Natural killer cell (primary cell): ENCODE measurements around the gene HECTD4. TPM values are rescaled to one million over a fixed set of nuclear protein-coding genes. Genes with fewer than 3 reads are reported as not detected.
A peak's percentile ranks its signal among the peaks of the same experiment; 100 is the strongest.

ENCODE experiments used
- ATAC-seq, 3 donors: fragments of 150-1000 bp in 2 of 3; fragments of 200-7000 bp in 1 of 3; cut with Tn5 transposase; 1 replicate in 1 of 3; 2 replicates in 2 of 3; pipeline ENCODE4 v1.10.0; 2021; ENCODE audit warnings: mild to moderate bottlenecking in 2 of 3, moderate library complexity in 2 of 3
- DNase-seq, 2 donors: peaks; one replicate each; pipeline versions ENCODE4 v3.0.0 to v3.0.0-alpha.2; 2013 to 2021; ENCODE audit warnings: mixed read lengths in 1 of 2
- H3K27ac ChIP-seq: one replicate; pipeline ENCODE4 v1.5.1; 2013; ENCODE audit warnings: mild to moderate bottlenecking, low read length
- H3K27me3 ChIP-seq: one replicate; pipeline ENCODE4 v1.6.1; 2013; ENCODE audit warnings: low read length; ENCODE audit not compliant: control insufficient read depth, insufficient read depth
- H3K36me3 ChIP-seq: one replicate; pipeline ENCODE4 v1.6.1; 2013; ENCODE audit warnings: low read length; ENCODE audit not compliant: control insufficient read depth, insufficient read depth
- H3K4me1 ChIP-seq: one replicate; pipeline ENCODE4 v1.6.1; 2013; ENCODE audit warnings: low read length; ENCODE audit not compliant: control insufficient read depth, insufficient read depth
- H3K4me3 ChIP-seq: one replicate; pipeline ENCODE4 v1.5.1; 2013; ENCODE audit warnings: low read length
- H3K9me3 ChIP-seq: one replicate; pipeline ENCODE4 v1.6.1; 2013; ENCODE audit warnings: low read length; ENCODE audit not compliant: control insufficient read depth, insufficient read depth
- H3K27ac Mint-ChIP-seq, 2 donors: one replicate each; pipeline ENCODE4 v1.8.0; 2022; ENCODE audit warnings: mild to moderate bottlenecking in 2 of 2, mixed read lengths in 2 of 2, moderate library complexity in 1 of 2
- H3K27me3 Mint-ChIP-seq, 2 donors: one replicate each; pipeline ENCODE4 v1.8.0; 2022; ENCODE audit warnings: low read depth in 2 of 2, mixed read lengths in 2 of 2
- H3K36me3 Mint-ChIP-seq: one replicate; pipeline ENCODE4 v1.8.0; 2022; ENCODE audit warnings: mixed read lengths
- H3K4me1 Mint-ChIP-seq, 2 donors: one replicate each; pipeline ENCODE4 v1.8.0; 2022; ENCODE audit warnings: mixed read lengths in 2 of 2
- H3K4me3 Mint-ChIP-seq: one replicate; pipeline ENCODE4 v1.8.0; 2022; ENCODE audit warnings: mild to moderate bottlenecking, moderate library complexity, mixed read lengths
- H3K9me3 Mint-ChIP-seq, 2 donors: one replicate each; pipeline ENCODE4 v1.8.0; 2022; ENCODE audit warnings: mixed read lengths in 2 of 2
- WGBS: methylation state at CpG from one replicate; pipeline ENCODE4 v1.1.7; 2013; ENCODE audit warnings: missing lambda C conversion rate; ENCODE audit not compliant: insufficient coverage; 5-methylcytosine and 5-hydroxymethylcytosine counted together
- intact Hi-C: fragments of 100-400 bp; cut with micrococcal nuclease; formaldehyde crosslinking; loops from one replicate; pipeline ENCODE4 v1.14.2; 2022
- total RNA-seq, 4 donors: library from RNA; stranded (reverse); fragments of 120-200 nt in 1 of 4; gene quantifications; one replicate each; pipeline versions ENCODE4 v1.2.3 to v1.2.4, GENCODE V29; 2013 to 2022
- TF ChIP-seq, protein P1 (sequence below): fragments of 200-600 bp; IDR thresholded peaks from one replicate; pipeline ENCODE4 v1.8.0; 2022; ENCODE audit warnings: antibody characterized with exemption

The HECTD4 gene
- total RNA-seq, 3 donors from 2014 or later (not counting 1 experiment from before 2014, with no cell fraction given): 66.9 to 82.6 (median 79.2) TPM

GRCh38 chr12:112406519-112407488 lies 24.6 kb upstream of the HECTD4 start:
- peaks cover 16% of the 10 kb centered on the region for H3K4me1 ChIP-seq
- TF ChIP-seq, protein P1, sequence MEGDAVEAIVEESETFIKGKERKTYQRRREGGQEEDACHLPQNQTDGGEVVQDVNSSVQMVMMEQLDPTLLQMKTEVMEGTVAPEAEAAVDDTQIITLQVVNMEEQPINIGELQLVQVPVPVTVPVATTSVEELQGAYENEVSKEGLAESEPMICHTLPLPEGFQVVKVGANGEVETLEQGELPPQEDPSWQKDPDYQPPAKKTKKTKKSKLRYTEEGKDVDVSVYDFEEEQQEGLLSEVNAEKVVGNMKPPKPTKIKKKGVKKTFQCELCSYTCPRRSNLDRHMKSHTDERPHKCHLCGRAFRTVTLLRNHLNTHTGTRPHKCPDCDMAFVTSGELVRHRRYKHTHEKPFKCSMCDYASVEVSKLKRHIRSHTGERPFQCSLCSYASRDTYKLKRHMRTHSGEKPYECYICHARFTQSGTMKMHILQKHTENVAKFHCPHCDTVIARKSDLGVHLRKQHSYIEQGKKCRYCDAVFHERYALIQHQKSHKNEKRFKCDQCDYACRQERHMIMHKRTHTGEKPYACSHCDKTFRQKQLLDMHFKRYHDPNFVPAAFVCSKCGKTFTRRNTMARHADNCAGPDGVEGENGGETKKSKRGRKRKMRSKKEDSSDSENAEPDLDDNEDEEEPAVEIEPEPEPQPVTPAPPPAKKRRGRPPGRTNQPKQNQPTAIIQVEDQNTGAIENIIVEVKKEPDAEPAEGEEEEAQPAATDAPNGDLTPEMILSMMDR: no peak
- WGBS: 90% methylated on average over 6 of the region's 11 CpGs
- H3K27me3 ChIP-seq: no peaks in the 10 kb centered on the region
- intact Hi-C loops: no loop called here
- Mint-ChIP-seq H3K4me1 (peaks cover 34 to 35% of the 10 kb centered on the region in 2 donors), H3K9me3 (no peaks in the 10 kb centered on the region), H3K27ac (peak overlapping the region; percentile 47 to 97), H3K4me3 (peak overlapping the region; percentile 47), H3K36me3 (no peaks in the 10 kb centered on the region), H3K27me3 (no peaks in the 10 kb centered on the region)
- H3K9me3 ChIP-seq: no peaks in the 10 kb centered on the region
- no peak overlapping the region for H3K4me3 ChIP-seq
- ATAC-seq: no peak
- no peak for DNase-seq
- H3K36me3 ChIP-seq: peaks cover 40% of the 10 kb centered on the region
- no peak overlapping the region for H3K27ac ChIP-seq

- DNase-seq (no peak), ATAC-seq (no peak)
- no peak overlapping the region for H3K27ac Mint-ChIP-seq
- Histone ChIP-seq H3K27me3 (no peaks in the 10 kb centered on the region), H3K4me3 (no peak overlapping the region), H3K4me1 (no peaks in the 10 kb centered on the region), H3K9me3 (no peaks in the 10 kb centered on the region), H3K27ac (no peak overlapping the region), H3K36me3 (peaks cover 27% of the 10 kb centered on the region)
- H3K36me3 Mint-ChIP-seq: no peaks in the 10 kb centered on the region
- TF ChIP-seq, protein P1: no peak
- intact Hi-C loops: no loop called here
- no peaks in the 10 kb centered on the region for H3K27me3 Mint-ChIP-seq
- no peak overlapping the region for H3K4me3 Mint-ChIP-seq
- no peaks in the 10 kb centered on the region for H3K9me3 Mint-ChIP-seq
- peaks cover 2 to 6% of the 10 kb centered on the region in 2 donors for H3K4me1 Mint-ChIP-seq
- WGBS: 90% methylated on average over 3 of the region's 5 CpGs
Measured at GRCh38 chr12:112401903-112402498, 19.8 kb upstream of the HECTD4 start.

DNA sequence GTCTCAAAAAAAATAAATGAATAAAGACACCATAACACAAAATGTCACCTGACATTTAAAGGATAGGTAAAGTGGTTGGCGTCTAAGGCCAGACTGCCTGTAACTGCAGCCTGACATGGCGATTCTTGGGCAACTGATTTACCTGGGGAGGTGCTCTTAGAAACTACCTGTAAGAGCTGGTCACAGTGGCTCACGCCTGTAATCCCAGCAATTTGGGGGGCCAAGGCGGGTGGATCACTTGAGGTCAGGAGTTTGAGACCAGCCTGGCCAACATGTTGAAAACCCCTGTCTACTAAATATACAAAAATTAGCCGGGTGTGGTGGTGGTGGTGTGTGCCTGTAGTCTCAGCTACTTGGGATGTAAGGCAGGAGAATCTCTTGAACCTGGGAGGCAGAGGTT lies 18.8 kb upstream of the HECTD4 start:
- H3K36me3 Mint-ChIP-seq: no peaks in the 10 kb centered on the region
- intact Hi-C loops: no loop called here
- no peak for ATAC-seq

More for the DNA sequence above, 18.8 kb upstream of the HECTD4 start:
- 87% methylated on average over 4 of the region's 5 CpGs for WGBS
- Mint-ChIP-seq H3K4me1 (peaks cover 0 to 5% of the 10 kb centered on the region in 2 donors), H3K27me3 (no peaks in the 10 kb centered on the region), H3K9me3 (no peaks in the 10 kb centered on the region), H3K27ac (no peak overlapping the region), H3K4me3 (no peak overlapping the region)
- no peaks in the 10 kb centered on the region for H3K4me1 ChIP-seq
- no peak overlapping the region for H3K4me3 ChIP-seq
- H3K9me3 ChIP-seq: no peaks in the 10 kb centered on the region
- H3K36me3 ChIP-seq: peaks cover 18% of the 10 kb centered on the region
- H3K27me3 ChIP-seq: no peaks in the 10 kb centered on the region
- no peak overlapping the region for H3K27ac ChIP-seq
- no peak for DNase-seq
- TF ChIP-seq, protein P1: no peak
